IMR-90 (cell line): ENCODE measurements around the gene ZNF74. TPM values are rescaled to one million over a fixed set of nuclear protein-coding genes. Genes with fewer than 3 reads are reported as not detected.

ENCODE experiments used
- ATAC-seq: fragments of 200-7000 bp; cut with Tn5 transposase; 2 replicates; pipeline ENCODE4 v1.9.1; 2020; ENCODE audit warnings: low read depth, mild to moderate bottlenecking, moderate library complexity
- BruUV-seq: library from RNA; stranded (reverse); fragments of 400-500 nt; replicated peaks from 2 replicates; lab custom pipeline; 2021; lab: Mats Ljungman, UMichigan
- CTCF ChIA-PET: fragments of 300-600 bp; formaldehyde crosslinking; extraction: SDS; loops from one replicate; lab custom pipeline; 2021; ENCODE audit warnings: antibody characterized with exemption; lab: Yijun Ruan, JAX
- POLR2A ChIA-PET: fragments of 300-600 bp; sonication (Branson Sonifier 250); formaldehyde crosslinking; loops from one replicate; lab custom pipeline; 2022; ENCODE audit warnings: antibody characterized with exemption; ENCODE audit not compliant: unreplicated experiment; lab: Charles Lee
- DNase-seq: peaks from one replicate; pipeline ENCODE4 v3.0.0; 2013
- H2AFZ ChIP-seq: replicated peaks from 2 replicates; pipeline ENCODE3; 2013; ENCODE audit warnings: low read length, mild to moderate bottlenecking; ENCODE audit not compliant: poor library complexity
- H2AK5ac ChIP-seq: 2 replicates; pipeline ENCODE4 v1.6.1; 2013; ENCODE audit warnings: low read depth, low read length, inconsistent platforms
- H2AK9ac ChIP-seq: replicated peaks from 2 replicates; pipeline ENCODE3; 2013; ENCODE audit warnings: mild to moderate bottlenecking, low read depth, low read length, moderate library complexity; ENCODE audit not compliant: poor library complexity
- H2BK120ac ChIP-seq: 2 replicates; pipeline ENCODE4 v1.6.1; 2013; ENCODE audit warnings: low read depth, low read length, inconsistent platforms
- H2BK15ac ChIP-seq: 3 replicates; pipeline ENCODE4 v1.6.1; 2013; ENCODE audit warnings: low read depth, low read length, inconsistent platforms
- H2BK20ac ChIP-seq: 2 replicates; pipeline ENCODE4 v1.6.1; 2013; ENCODE audit warnings: low read depth, mild to moderate bottlenecking, inconsistent platforms, low read length, moderate library complexity
- H2BK5ac ChIP-seq: 2 replicates; pipeline ENCODE4 v1.6.1; 2013; ENCODE audit warnings: mild to moderate bottlenecking, low read depth, low read length, inconsistent platforms; ENCODE audit not compliant: poor library complexity, severe bottlenecking
- H3K14ac ChIP-seq: replicated peaks from 2 replicates; pipeline ENCODE4 v1.6.1; 2013; ENCODE audit warnings: low read depth, low read length, inconsistent platforms
- H3K18ac ChIP-seq: 2 replicates; pipeline ENCODE4 v1.6.1; 2013; ENCODE audit warnings: low read depth, low read length, control low read depth
- H3K23ac ChIP-seq: 2 replicates; pipeline ENCODE4 v1.6.1; 2013; ENCODE audit warnings: low read depth, low read length, inconsistent platforms
- H3K27ac ChIP-seq: 2 replicates; pipeline ENCODE4 v1.5.1; 2013; ENCODE audit warnings: mild to moderate bottlenecking, control low read depth, low read length; ENCODE audit not compliant: insufficient read depth
- H3K27me3 ChIP-seq: 2 replicates; pipeline ENCODE4 v1.6.1; 2013; ENCODE audit warnings: low read length; ENCODE audit not compliant: control insufficient read depth, insufficient read depth
- H3K36me3 ChIP-seq: 2 replicates; pipeline ENCODE4 v1.6.1; 2013; ENCODE audit warnings: low read length, mixed read lengths; ENCODE audit not compliant: control insufficient read depth, insufficient read depth
- H3K4ac ChIP-seq: 2 replicates; pipeline ENCODE4 v1.6.1; 2013; ENCODE audit warnings: low read depth, low read length, inconsistent platforms
- H3K4me1 ChIP-seq: 2 replicates; pipeline ENCODE4 v1.6.1; 2013; ENCODE audit warnings: low read length, mixed read lengths; ENCODE audit not compliant: control insufficient read depth, insufficient read depth
- H3K4me2 ChIP-seq: 2 replicates; pipeline ENCODE4 v1.6.1; 2013; ENCODE audit warnings: low read depth, mild to moderate bottlenecking, control low read depth, low read length, moderate library complexity
- H3K4me3 ChIP-seq: 2 replicates; pipeline ENCODE4 v1.5.1; 2013; ENCODE audit warnings: low read depth, mild to moderate bottlenecking, control low read depth, low read length, moderate library complexity; ENCODE audit not compliant: insufficient read depth
- H3K56ac ChIP-seq: 2 replicates; pipeline ENCODE4 v1.6.1; 2013; ENCODE audit warnings: low read length, inconsistent platforms; ENCODE audit not compliant: insufficient read depth; ENCODE audit errors: extremely low read depth
- H3K79me1 ChIP-seq, 2 experiments: 2 replicates each; pipeline ENCODE4 v1.6.1; 2013; ENCODE audit warnings: low read length in 2 of 2, inconsistent platforms in 1 of 2, low read depth in 1 of 2
- H3K9ac ChIP-seq: 2 replicates; pipeline ENCODE4 v1.6.1; 2013; ENCODE audit warnings: low read depth, low read length, control low read depth
- H3K9me1 ChIP-seq: 2 replicates; pipeline ENCODE4 v1.6.1; 2013; ENCODE audit warnings: low read length, inconsistent platforms; ENCODE audit not compliant: insufficient read depth
- H3K9me3 ChIP-seq: 2 replicates; pipeline ENCODE4 v1.6.1; 2013; ENCODE audit warnings: low read length; ENCODE audit not compliant: control insufficient read depth, insufficient read depth
- H4K20me1 ChIP-seq: 2 replicates; pipeline ENCODE4 v1.6.1; 2013; ENCODE audit warnings: low read length, inconsistent platforms; ENCODE audit not compliant: insufficient read depth
- H4K5ac ChIP-seq: 2 replicates; pipeline ENCODE4 v1.6.1; 2013; ENCODE audit warnings: mild to moderate bottlenecking, low read depth, low read length, control low read depth
- H4K8ac ChIP-seq, 2 experiments: 2 replicates each; pipeline ENCODE4 v1.6.1; 2013; ENCODE audit warnings: low read depth in 2 of 2, low read length in 2 of 2, control low read depth in 1 of 2, inconsistent platforms in 1 of 2
- H4K91ac ChIP-seq: 2 replicates; pipeline ENCODE4 v1.6.1; 2013; ENCODE audit warnings: low read depth, low read length, inconsistent platforms; ENCODE audit not compliant: insufficient read depth
- BHLHE40 ChIP-seq: fragments of 150-350 bp; IDR thresholded peaks from 2 replicates; pipeline ENCODE4 v1.6.1; 2016; ENCODE audit warnings: mild to moderate bottlenecking, low read depth, low read length
- CEBPB ChIP-seq: IDR thresholded peaks from 2 replicates; pipeline ENCODE4 v1.6.1; 2012; ENCODE audit warnings: low read depth, low read length, improper control_type of control experiment
- CHD1 ChIP-seq: IDR thresholded peaks from 2 replicates; pipeline ENCODE4 v1.6.1; 2012; ENCODE audit warnings: low read depth, low read length, improper control_type of control experiment
- MAFK ChIP-seq: IDR thresholded peaks from 2 replicates; pipeline ENCODE4 v1.6.1; 2012; ENCODE audit warnings: low read depth, low read length, improper control_type of control experiment
- MAZ ChIP-seq: IDR thresholded peaks from 2 replicates; pipeline ENCODE4 v1.6.1; 2012; ENCODE audit warnings: low read depth, mild to moderate bottlenecking, low read length, improper control_type of control experiment, moderate library complexity, borderline replicate concordance
- MXI1 ChIP-seq: IDR thresholded peaks from 2 replicates; pipeline ENCODE4 v1.6.1; 2012; ENCODE audit warnings: low read depth, mild to moderate bottlenecking, low read length, moderate library complexity, borderline replicate concordance
- POLR2A ChIP-seq: IDR thresholded peaks from 2 replicates; pipeline ENCODE4 v1.6.1; 2012; ENCODE audit warnings: mild to moderate bottlenecking, low read depth, low read length
- RFX5 ChIP-seq: IDR thresholded peaks from 2 replicates; pipeline ENCODE4 v1.8.0; 2012; ENCODE audit warnings: low read depth, mild to moderate bottlenecking, low read length, moderate library complexity
- WGBS, 2 experiments: methylation state at CpG; one replicate each; pipeline versions ENCODE4 v1.1.5 to v1.1.7; 2013; ENCODE audit warnings: missing lambda C conversion rate in 2 of 2; ENCODE audit not compliant: insufficient read length in 1 of 2; ENCODE audit errors: extremely low coverage in 2 of 2; 5-methylcytosine and 5-hydroxymethylcytosine counted together
- dilution Hi-C: fragments of 300-500 bp; cut with HindIII; formaldehyde crosslinking; loops from one replicate; pipeline ENCODE4 v1.14.3; 2018; ENCODE audit warnings: low sequenced_read_pairs; ENCODE audit not compliant: unreplicated experiment
- in situ Hi-C: fragments of 300-500 bp; cut with MboI; formaldehyde crosslinking; loops from 3 replicates; pipeline ENCODE4 v1.14.3; 2019; ENCODE audit warnings: low sequenced_read_pairs, inconsistent platforms, mixed read lengths
- intact Hi-C: fragments of 100-400 bp; cut with micrococcal nuclease; formaldehyde crosslinking; loops from 2 replicates; pipeline ENCODE4 v1.10.0; 2022
- polyA plus RNA-seq, 3 experiments: library from polyadenylated mRNA; depleted of rRNA; stranded (reverse); fragments of >200 nt; gene quantifications; 2 replicates each; pipeline ENCODE4 v1.2.3, GENCODE V29; 2012; ENCODE audit warnings: low replicate concordance in 1 of 3
- total RNA-seq: library from RNA; depleted of rRNA; stranded (reverse); fragments of >200 nt; gene quantifications from 2 replicates; pipeline ENCODE4 v1.2.3, GENCODE V29; 2012
- TF ChIP-seq, protein P1 (sequence below): fragments of 150-350 bp; IDR thresholded peaks from 2 replicates; pipeline ENCODE4 v1.6.1; 2016; ENCODE audit warnings: low read depth, mild to moderate bottlenecking, low read length, moderate library complexity, borderline replicate concordance
- TF ChIP-seq, protein P2 (sequence below): fragments of 150-350 bp; IDR thresholded peaks from 2 replicates; pipeline ENCODE4 v1.6.1; 2017; ENCODE audit warnings: mild to moderate bottlenecking, antibody characterized with exemption, low read length, low read depth

ZNF74 gene
- total and polyA plus RNA-seq, 2 of the 4 experiments (the other 2 are of a cell fraction), result 7.5 to 8.4 TPM

DNA sequence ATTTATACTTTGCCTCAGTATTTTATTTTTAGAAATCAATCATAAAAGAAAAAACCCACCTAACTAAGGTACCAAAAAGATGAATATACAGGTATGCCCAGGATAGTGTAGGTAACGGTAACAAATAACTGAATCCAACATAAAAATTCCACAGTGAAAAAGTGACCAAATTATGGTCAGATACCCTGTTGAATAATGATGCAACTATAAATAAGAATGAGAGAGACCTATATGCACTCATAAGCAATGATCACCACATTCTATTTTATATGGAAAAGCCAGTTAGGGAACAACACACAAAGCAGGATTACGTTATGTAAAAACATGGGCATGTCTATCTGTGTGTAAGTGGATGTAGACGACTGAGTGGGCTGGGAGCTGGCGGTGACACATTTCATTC lies 7.0 kb upstream of the ZNF74 start:
- Histone ChIP-seq H2BK120ac (no peak overlapping the region), H4K5ac (no peak overlapping the region), H3K9me1 (no peaks in the 10 kb centered on the region), H3K4me2 (no peak overlapping the region), H4K8ac (no peak overlapping the region), H3K4me1 (no peaks in the 10 kb centered on the region), H2AFZ (no peak overlapping the region), H3K4me3 (no peak overlapping the region), H4K91ac (no peak overlapping the region), H4K20me1 (no peaks in the 10 kb centered on the region), H3K27ac (no peak overlapping the region), H3K36me3 (no peaks in the 10 kb centered on the region), H3K4ac (no peak overlapping the region), H2AK5ac (no peak overlapping the region), H3K79me1 (no peaks in the 10 kb centered on the region), H3K9me3 (peaks cover 5% of the 10 kb centered on the region), H2BK5ac (no peak overlapping the region), H2BK20ac (no peak overlapping the region), H3K18ac (no peak overlapping the region), H2BK15ac (no peak overlapping the region), H3K9ac (no peak overlapping the region), H3K14ac (no peak overlapping the region), H3K56ac (no peak overlapping the region), H2AK9ac (no peak overlapping the region), H3K23ac (no peak overlapping the region), H3K27me3 (peaks cover 9% of the 10 kb centered on the region)
- intact Hi-C loops, result no loop called here
- ATAC-seq (no peak), DNase-seq (no peak)
- dilution Hi-C loops, result no loop called here
- no peak for TF ChIP-seq RFX5
- TF ChIP-seq, protein P1, sequence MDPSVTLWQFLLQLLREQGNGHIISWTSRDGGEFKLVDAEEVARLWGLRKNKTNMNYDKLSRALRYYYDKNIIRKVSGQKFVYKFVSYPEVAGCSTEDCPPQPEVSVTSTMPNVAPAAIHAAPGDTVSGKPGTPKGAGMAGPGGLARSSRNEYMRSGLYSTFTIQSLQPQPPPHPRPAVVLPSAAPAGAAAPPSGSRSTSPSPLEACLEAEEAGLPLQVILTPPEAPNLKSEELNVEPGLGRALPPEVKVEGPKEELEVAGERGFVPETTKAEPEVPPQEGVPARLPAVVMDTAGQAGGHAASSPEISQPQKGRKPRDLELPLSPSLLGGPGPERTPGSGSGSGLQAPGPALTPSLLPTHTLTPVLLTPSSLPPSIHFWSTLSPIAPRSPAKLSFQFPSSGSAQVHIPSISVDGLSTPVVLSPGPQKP, result no peak
- no peak for TF ChIP-seq MAZ
- no peak for TF ChIP-seq MAFK
- TF ChIP-seq CEBPB, result no peak
- TF ChIP-seq, protein P2, sequence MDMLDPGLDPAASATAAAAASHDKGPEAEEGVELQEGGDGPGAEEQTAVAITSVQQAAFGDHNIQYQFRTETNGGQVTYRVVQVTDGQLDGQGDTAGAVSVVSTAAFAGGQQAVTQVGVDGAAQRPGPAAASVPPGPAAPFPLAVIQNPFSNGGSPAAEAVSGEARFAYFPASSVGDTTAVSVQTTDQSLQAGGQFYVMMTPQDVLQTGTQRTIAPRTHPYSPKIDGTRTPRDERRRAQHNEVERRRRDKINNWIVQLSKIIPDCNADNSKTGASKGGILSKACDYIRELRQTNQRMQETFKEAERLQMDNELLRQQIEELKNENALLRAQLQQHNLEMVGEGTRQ, result no peak
- no peak for TF ChIP-seq MXI1
- TF ChIP-seq POLR2A, result no peak
- TF ChIP-seq BHLHE40, result no peak
- TF ChIP-seq CHD1, result no peak
- no TSS peak for BruUV-seq
- no CpG with 5 or more reads among the region's 4 CpGs for WGBS, 2 experiments
- ChIA-PET CTCF (no interaction called here), POLR2A (no interaction called here)
- in situ Hi-C loops, result no loop called here
